Panc1 (cell line): ENCODE measurements around the gene VPS35L. TPM values are rescaled to one million over a fixed set of nuclear protein-coding genes. Genes with fewer than 3 reads are reported as not detected.

Source experiments
- ATAC-seq: fragments of 200-7000 bp; cut with Tn5 transposase; 2 replicates; pipeline ENCODE4 v1.9.1; 2020; ENCODE audit warnings: mild to moderate bottlenecking, moderate library complexity
- BruUV-seq: library from RNA; stranded (reverse); fragments of 400-500 nt; replicated peaks from 2 replicates; lab custom pipeline; 2021; lab: Mats Ljungman, UMichigan
- CTCF ChIA-PET: fragments of 300-600 bp; sonication (Branson Sonifier 250); formaldehyde crosslinking; loops from one replicate; lab custom pipeline; 2022; ENCODE audit warnings: antibody characterized with exemption; lab: Charles Lee
- POLR2A ChIA-PET: fragments of 300-600 bp; sonication (Branson Sonifier 250); formaldehyde crosslinking; loops from one replicate; lab custom pipeline; 2022; ENCODE audit warnings: antibody characterized with exemption; lab: Charles Lee
- DNase-seq: peaks from one replicate; pipeline ENCODE4 v3.0.0-alpha.2; 2010; ENCODE audit warnings: low read depth, low spot score
- H3K27ac ChIP-seq: 2 replicates; pipeline ENCODE4 v1.5.1; 2011; ENCODE audit warnings: mild to moderate bottlenecking, low read length, inconsistent platforms
- H3K27me3 ChIP-seq: fragments of 200-500 bp; sonication (Bioruptor generic); 2 replicates; pipeline ENCODE4 v1.6.0; 2014; ENCODE audit warnings: low read length, inconsistent platforms; ENCODE audit not compliant: control insufficient read depth, insufficient read depth
- H3K36me3 ChIP-seq: fragments of 200-500 bp; sonication (Bioruptor generic); 2 replicates; pipeline ENCODE4 v1.5.1; 2014; ENCODE audit warnings: inconsistent platforms, mild to moderate bottlenecking, low read length, moderate library complexity; ENCODE audit not compliant: control insufficient read depth, insufficient read depth
- H3K4me1 ChIP-seq: 2 replicates; pipeline ENCODE4 v1.5.1; 2011; ENCODE audit warnings: inconsistent platforms, mild to moderate bottlenecking, low read length, moderate library complexity; ENCODE audit not compliant: control insufficient read depth, insufficient read depth
- H3K4me3 ChIP-seq, 2 experiments: 2 replicates each; pipeline ENCODE4 v1.5.1; 2011 to 2012; ENCODE audit warnings: low read depth in 2 of 2, low read length in 2 of 2, mild to moderate bottlenecking in 2 of 2, inconsistent platforms in 1 of 2, moderate library complexity in 1 of 2
- H3K9me3 ChIP-seq: fragments of 200-500 bp; sonication (Bioruptor generic); 2 replicates; pipeline ENCODE4 v1.5.1; 2014; ENCODE audit warnings: low read depth, mild to moderate bottlenecking, inconsistent platforms, low read length, moderate library complexity; ENCODE audit not compliant: control insufficient read depth, insufficient read depth
- POLR2AphosphoS5 ChIP-seq: IDR thresholded peaks from 2 replicates; pipeline ENCODE4 v1.6.1; 2012; ENCODE audit warnings: mild to moderate bottlenecking, low read depth, low read length, moderate library complexity
- REST ChIP-seq, 2 experiments: IDR thresholded peaks; 2 replicates each; pipeline ENCODE4 v1.6.1; 2011 to 2012; ENCODE audit warnings: low read depth in 2 of 2, control low read depth in 1 of 2, low read length in 1 of 2, mild to moderate bottlenecking in 1 of 2, moderate library complexity in 1 of 2; ENCODE audit not compliant: insufficient read depth in 1 of 2
- SIN3A ChIP-seq: IDR thresholded peaks from 2 replicates; pipeline ENCODE4 v1.6.1; 2012; ENCODE audit warnings: low read depth, mild to moderate bottlenecking, low read length, moderate library complexity, borderline replicate concordance; ENCODE audit not compliant: insufficient read depth
- TCF7L2 ChIP-seq: IDR thresholded peaks from 2 replicates; pipeline ENCODE4 v1.6.1; 2011; ENCODE audit warnings: mild to moderate bottlenecking, low read depth, low read length, inconsistent platforms
- in situ Hi-C: cut with HindIII; loops from 2 replicates; pipeline ENCODE4 v1.10.0; 2016; ENCODE audit warnings: low sequenced_read_pairs, low pct_unique_long_range_greater_than_20kb
- intact Hi-C: fragments of 100-400 bp; cut with micrococcal nuclease; formaldehyde crosslinking; loops from one replicate; pipeline ENCODE4 v1.10.0; 2022; ENCODE audit not compliant: unreplicated experiment
- total RNA-seq: library from RNA; stranded (reverse); gene quantifications from one replicate; pipeline ENCODE4 v1.2.1, GENCODE V29; 2021; ENCODE audit not compliant: unreplicated experiment
- TF ChIP-seq, protein P1 (sequence below): fragments of 450-650 bp; IDR thresholded peaks from 2 replicates; pipeline ENCODE4 v1.5.1; 2017; ENCODE audit warnings: mild to moderate bottlenecking

The VPS35L gene
- total RNA-seq, 1 experiment from 2014 or later, result 124 TPM

GRCh38 chr16:19717741-19718623 is 162.5 kb downstream of the VPS35L start, which contains the start of the genes IQCK and KNOP1:
Gene IQCK (plus strand): TSS chr16:19718271. CDS start chr16:19718307, 36 bp downstream.
Gene KNOP1 (minus strand): TSS chr16:19718227. CDS start chr16:19715035, 3,192 bp downstream.
- in situ Hi-C loops, result no loop called here
- CTCF ChIA-PET, result interaction anchor here (0.7 kb wide), 1 partner anchor 167 kb away, joined by 3 read pairs; no protein-coding TSS in a partner anchor
- no TSS peak for BruUV-seq

DNA sequence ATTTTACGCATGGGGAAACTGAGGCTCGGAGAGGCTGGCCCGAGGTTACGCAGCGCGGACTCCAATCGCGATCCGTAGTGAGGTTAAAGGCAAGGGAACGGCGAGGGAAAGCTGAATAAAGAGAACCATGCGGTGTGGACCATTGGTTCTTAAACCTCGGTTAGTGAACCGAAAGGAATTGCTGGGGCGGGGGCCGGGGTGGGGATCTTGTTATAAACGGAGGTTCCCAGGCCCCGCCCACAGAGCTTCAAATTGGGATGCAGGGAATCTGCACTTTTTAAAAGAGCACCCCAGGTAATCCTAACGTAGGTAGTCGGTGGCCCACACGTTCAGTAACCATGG is 163.1 kb downstream of the VPS35L start:
- POLR2A ChIA-PET, result interaction anchor here (1.1 kb wide), 1 partner anchor 155 kb away, joined by 3 read pairs; no protein-coding TSS in a partner anchor
- Histone ChIP-seq H3K4me1 (0 out of 2 replicates have a peak, but pooled peaks cover 4% of the 10 kb centered on the region), H3K4me3 (peak overlapping the region; percentile 91 to 98), H3K27ac (peak overlapping the region; percentile 92), H3K27me3 (no peaks in the 10 kb centered on the region), H3K36me3 (peaks cover 3% of the 10 kb centered on the region; the same call in 1 of the 2 replicates), H3K9me3 (no peaks in the 10 kb centered on the region)
- CTCF ChIA-PET, result interaction anchor here (0.5 kb wide), 1 partner anchor 544 kb away, joined by 3 read pairs; no protein-coding TSS in a partner anchor
- no peak for TF ChIP-seq REST (IDR thresholded peaks at IDR 0.05; ENCODE audit: insufficient read depth in 1 of 2, low read depth in 2 of 2, low read length in 1 of 2)
- TF ChIP-seq POLR2AphosphoS5, result no peak
- TF ChIP-seq SIN3A, result no peak
- TF ChIP-seq TCF7L2, result no peak
- TF ChIP-seq, protein P1, sequence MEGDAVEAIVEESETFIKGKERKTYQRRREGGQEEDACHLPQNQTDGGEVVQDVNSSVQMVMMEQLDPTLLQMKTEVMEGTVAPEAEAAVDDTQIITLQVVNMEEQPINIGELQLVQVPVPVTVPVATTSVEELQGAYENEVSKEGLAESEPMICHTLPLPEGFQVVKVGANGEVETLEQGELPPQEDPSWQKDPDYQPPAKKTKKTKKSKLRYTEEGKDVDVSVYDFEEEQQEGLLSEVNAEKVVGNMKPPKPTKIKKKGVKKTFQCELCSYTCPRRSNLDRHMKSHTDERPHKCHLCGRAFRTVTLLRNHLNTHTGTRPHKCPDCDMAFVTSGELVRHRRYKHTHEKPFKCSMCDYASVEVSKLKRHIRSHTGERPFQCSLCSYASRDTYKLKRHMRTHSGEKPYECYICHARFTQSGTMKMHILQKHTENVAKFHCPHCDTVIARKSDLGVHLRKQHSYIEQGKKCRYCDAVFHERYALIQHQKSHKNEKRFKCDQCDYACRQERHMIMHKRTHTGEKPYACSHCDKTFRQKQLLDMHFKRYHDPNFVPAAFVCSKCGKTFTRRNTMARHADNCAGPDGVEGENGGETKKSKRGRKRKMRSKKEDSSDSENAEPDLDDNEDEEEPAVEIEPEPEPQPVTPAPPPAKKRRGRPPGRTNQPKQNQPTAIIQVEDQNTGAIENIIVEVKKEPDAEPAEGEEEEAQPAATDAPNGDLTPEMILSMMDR, result no peak
- intact Hi-C loops (no loop called here), in situ Hi-C loops (no loop called here)
- ATAC-seq, result peak; percentile 1
- no TSS peak for BruUV-seq
- no peak for DNase-seq

More at GRCh38 chr16:19717741-19718623, 162.5 kb downstream of the VPS35L start, which contains the start of the genes IQCK and KNOP1:
- H3K36me3 ChIP-seq, result peaks cover 3% of the 10 kb centered on the region; the same call in 1 of the 2 replicates
- POLR2A ChIA-PET, result interaction anchor here (0.6 to 1.1 kb wide), 2 partner anchors 106 to 155 kb away, joined by 3 read pairs; no protein-coding TSS in a partner anchor
- no peaks in the 10 kb centered on the region for H3K9me3 ChIP-seq
- peak within 1 kb of the TSS; percentile 91 to 98 for H3K4me3 ChIP-seq
- no peaks in the 10 kb centered on the region for H3K27me3 ChIP-seq
- DNase-seq, result no peak
- TF ChIP-seq SIN3A, result peak; percentile 94
- no peak for TF ChIP-seq TCF7L2
- no peak; the same call in none of the 2 replicates for TF ChIP-seq POLR2AphosphoS5
- TF ChIP-seq REST (IDR thresholded peaks at IDR 0.05; ENCODE audit: insufficient read depth in 1 of 2, low read depth in 2 of 2, low read length in 1 of 2), result no peak
- ATAC-seq, result peak; percentile 98
- intact Hi-C loops, result no loop called here
- 0 out of 2 replicates have a peak, but pooled peaks cover 4% of the 10 kb centered on the region for H3K4me1 ChIP-seq
- H3K27ac ChIP-seq, result peak within 1 kb of the TSS; percentile 92
